ENCODE results near the gene PRORP. TPM values are rescaled to one million over a fixed set of nuclear protein-coding genes. Genes with fewer than 3 reads are reported as not detected.

Gene PRORP
- total RNA-seq, 2 experiments from 2014 or later = 45.2 to 52.2 TPM

DNA sequence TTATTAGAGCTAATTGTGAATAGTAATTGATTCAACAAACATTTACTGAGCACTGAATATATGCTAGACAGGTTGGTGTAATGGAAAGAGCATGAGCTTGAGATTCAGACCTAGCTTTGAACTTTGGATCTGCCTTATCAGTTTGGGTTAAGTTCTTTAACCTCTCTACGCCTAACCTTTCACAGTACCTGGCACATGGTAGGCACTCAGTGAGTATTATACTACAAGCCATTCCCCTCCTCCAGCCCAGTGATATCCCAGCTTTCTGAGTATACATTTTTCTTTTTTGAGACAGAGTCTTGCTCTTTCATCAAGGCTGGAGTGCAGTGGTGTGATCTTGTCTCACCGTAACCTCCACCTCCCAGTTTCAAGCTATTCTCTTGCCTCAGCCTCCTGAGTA is 44.3 kb upstream of the PRORP start:
- ChIA-PET POLR2A (interaction anchor here (0.6 to 0.9 kb wide), 5 partner anchors 16 to 393 kb away, joined by 3 read pairs; no protein-coding TSS in a partner anchor), CTCF (ENCODE audit: unreplicated experiment) (no interaction called here)
- H3K9me2 ChIP-seq (ENCODE audit: insufficient read depth, low read length) = no peaks in the 10 kb centered on the region
- H3K4me3 ChIP-seq (ENCODE audit: low read depth, low read length, poor library complexity, severe bottlenecking) = no peak overlapping the region
- no peak overlapping the region for H3K4me2 ChIP-seq (ENCODE audit: low read length)
- no peak for DNase-seq (ENCODE audit: low spot score)
- no peak overlapping the region for H2AFZ ChIP-seq (ENCODE audit: low read length)
- peaks cover 16% of the 10 kb centered on the region; the same call in 1 of the 2 replicates for H3K36me3 ChIP-seq (ENCODE audit: insufficient read depth, low read length)
- H3K4me1 ChIP-seq (ENCODE audit: insufficient read depth, low read length, poor library complexity, severe bottlenecking) = no peaks in the 10 kb centered on the region
- TF ChIP-seq EZH2phosphoT487 (IDR thresholded peaks at IDR 0.05; ENCODE audit: borderline replicate concordance, low read depth, low read length) = no peak
- TF ChIP-seq, protein P1, sequence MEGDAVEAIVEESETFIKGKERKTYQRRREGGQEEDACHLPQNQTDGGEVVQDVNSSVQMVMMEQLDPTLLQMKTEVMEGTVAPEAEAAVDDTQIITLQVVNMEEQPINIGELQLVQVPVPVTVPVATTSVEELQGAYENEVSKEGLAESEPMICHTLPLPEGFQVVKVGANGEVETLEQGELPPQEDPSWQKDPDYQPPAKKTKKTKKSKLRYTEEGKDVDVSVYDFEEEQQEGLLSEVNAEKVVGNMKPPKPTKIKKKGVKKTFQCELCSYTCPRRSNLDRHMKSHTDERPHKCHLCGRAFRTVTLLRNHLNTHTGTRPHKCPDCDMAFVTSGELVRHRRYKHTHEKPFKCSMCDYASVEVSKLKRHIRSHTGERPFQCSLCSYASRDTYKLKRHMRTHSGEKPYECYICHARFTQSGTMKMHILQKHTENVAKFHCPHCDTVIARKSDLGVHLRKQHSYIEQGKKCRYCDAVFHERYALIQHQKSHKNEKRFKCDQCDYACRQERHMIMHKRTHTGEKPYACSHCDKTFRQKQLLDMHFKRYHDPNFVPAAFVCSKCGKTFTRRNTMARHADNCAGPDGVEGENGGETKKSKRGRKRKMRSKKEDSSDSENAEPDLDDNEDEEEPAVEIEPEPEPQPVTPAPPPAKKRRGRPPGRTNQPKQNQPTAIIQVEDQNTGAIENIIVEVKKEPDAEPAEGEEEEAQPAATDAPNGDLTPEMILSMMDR (conservative IDR thresholded peaks at IDR 0.05; ENCODE audit: low read length) = no peak
- H4K20me1 ChIP-seq (ENCODE audit: insufficient read depth, low read length) = no peaks in the 10 kb centered on the region
- H3K27ac ChIP-seq (ENCODE audit: low read depth, low read length, poor library complexity, severe bottlenecking) = no peak overlapping the region
- BruUV-seq (replicated peaks) = no TSS peak
- no peaks in the 10 kb centered on the region for H3K79me2 ChIP-seq (ENCODE audit: insufficient read depth, low read depth, low read length)
- H3K9me3 ChIP-seq (ENCODE audit: low read length) = no peaks in the 10 kb centered on the region
- intact Hi-C loops (cut with micrococcal nuclease; ENCODE audit: unreplicated experiment) = no loop called here

- ChIA-PET POLR2A (interaction anchor here (1.1 kb wide), 1 partner anchor 18 kb away, joined by 3 read pairs; no protein-coding TSS in a partner anchor), CTCF (ENCODE audit: unreplicated experiment) (no interaction called here)
- H3K9me3 ChIP-seq (ENCODE audit: low read length) = no peaks in the 10 kb centered on the region
- H4K20me1 ChIP-seq (ENCODE audit: insufficient read depth, low read length) = no peaks in the 10 kb centered on the region
- H3K36me3 ChIP-seq (ENCODE audit: insufficient read depth, low read length) = peaks cover 29% of the 10 kb centered on the region
- TF ChIP-seq, protein P1 (conservative IDR thresholded peaks at IDR 0.05; ENCODE audit: low read length) = no peak
- TF ChIP-seq EZH2phosphoT487 (IDR thresholded peaks at IDR 0.05; ENCODE audit: borderline replicate concordance, low read depth, low read length) = no peak
- no peaks in the 10 kb centered on the region for H3K4me1 ChIP-seq (ENCODE audit: insufficient read depth, low read length, poor library complexity, severe bottlenecking)
- H3K4me2 ChIP-seq (ENCODE audit: low read length) = no peak overlapping the region
- no peak overlapping the region for H2AFZ ChIP-seq (ENCODE audit: low read length)
- no peaks in the 10 kb centered on the region for H3K9me2 ChIP-seq (ENCODE audit: insufficient read depth, low read length)
- intact Hi-C loops (cut with micrococcal nuclease; ENCODE audit: unreplicated experiment) = no loop called here
- no TSS peak for BruUV-seq (replicated peaks)
- H3K79me2 ChIP-seq (ENCODE audit: insufficient read depth, low read depth, low read length) = no peaks in the 10 kb centered on the region
- no peak overlapping the region for H3K4me3 ChIP-seq (ENCODE audit: low read depth, low read length, poor library complexity, severe bottlenecking)
- H3K27ac ChIP-seq (ENCODE audit: low read depth, low read length, poor library complexity, severe bottlenecking) = no peak overlapping the region
- DNase-seq (ENCODE audit: low spot score) = no peak
Measured at GRCh38 chr14:35079742-35080141, 42.6 kb upstream of the PRORP start.

DNA sequence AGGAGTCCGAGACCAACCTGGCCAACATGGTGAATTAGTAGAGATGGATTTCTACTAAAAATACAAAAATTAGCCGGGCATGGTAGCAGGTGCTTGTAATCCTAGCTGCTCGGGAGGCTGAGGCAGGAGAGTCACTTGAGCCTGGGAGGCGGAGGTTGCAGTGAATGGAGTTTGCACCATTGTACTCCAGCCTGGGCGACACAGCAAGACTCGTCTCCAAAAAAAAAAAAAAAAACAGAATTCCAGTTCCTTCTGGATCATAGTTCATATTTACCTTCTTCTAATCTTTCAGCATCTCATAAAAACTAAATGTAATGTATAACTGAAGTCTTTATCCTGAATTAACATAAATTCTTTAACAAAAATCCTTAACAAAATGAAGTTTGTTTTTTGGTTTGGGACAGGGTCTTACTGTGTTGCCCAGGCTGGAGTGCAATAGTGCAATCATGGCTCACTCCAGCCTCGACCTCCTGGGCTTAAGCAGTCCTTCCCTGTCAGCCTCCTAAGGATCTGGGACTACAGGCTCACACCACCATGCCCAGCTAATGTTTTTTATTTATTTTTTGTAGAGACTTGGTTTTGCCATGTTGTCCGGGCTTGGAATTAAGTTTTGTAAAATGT is 38.7 kb upstream of the PRORP start:
- no peak overlapping the region for H3K27ac ChIP-seq (ENCODE audit: low read depth, low read length, poor library complexity, severe bottlenecking)
- no peaks in the 10 kb centered on the region for H3K9me3 ChIP-seq (ENCODE audit: low read length)
- peaks cover 64% of the 10 kb centered on the region for H3K36me3 ChIP-seq (ENCODE audit: insufficient read depth, low read length)

More for the DNA sequence above, 38.7 kb upstream of the PRORP start:
- intact Hi-C loops (cut with micrococcal nuclease; ENCODE audit: unreplicated experiment) = no loop called here
- no peaks in the 10 kb centered on the region for H3K9me2 ChIP-seq (ENCODE audit: insufficient read depth, low read length)
- no TSS peak for BruUV-seq (replicated peaks)
- POLR2A ChIA-PET = interaction anchor here (0.7 kb wide), 1 partner anchor 58 kb away, joined by 3 read pairs; no protein-coding TSS in a partner anchor
- H3K4me1 ChIP-seq (ENCODE audit: insufficient read depth, low read length, poor library complexity, severe bottlenecking) = no peaks in the 10 kb centered on the region
- CTCF ChIA-PET (ENCODE audit: unreplicated experiment) = no interaction called here
- TF ChIP-seq, protein P1 (conservative IDR thresholded peaks at IDR 0.05; ENCODE audit: low read length) = no peak
- TF ChIP-seq EZH2phosphoT487 (IDR thresholded peaks at IDR 0.05; ENCODE audit: borderline replicate concordance, low read depth, low read length) = no peak
- no peak for DNase-seq (ENCODE audit: low spot score)
- no peaks in the 10 kb centered on the region for H4K20me1 ChIP-seq (ENCODE audit: insufficient read depth, low read length)
- no peaks in the 10 kb centered on the region for H3K79me2 ChIP-seq (ENCODE audit: insufficient read depth, low read depth, low read length)
- no peak overlapping the region for H3K4me3 ChIP-seq (ENCODE audit: low read depth, low read length, poor library complexity, severe bottlenecking)
- no peak overlapping the region for H2AFZ ChIP-seq (ENCODE audit: low read length)
- no peak overlapping the region for H3K4me2 ChIP-seq (ENCODE audit: low read length)
